Colonic mucosa (tissue), 4 donors: Measurements from ENCODE around the gene TMEM167B. TPM values are rescaled to one million over a fixed set of nuclear protein-coding genes. Genes with fewer than 3 reads are reported as not detected.

Experiments
- DNase-seq: peaks from one replicate; pipeline ENCODE4 v3.0.0-alpha.2; 2020
- H3K27ac ChIP-seq: fragments of 200-600 bp; one replicate; pipeline ENCODE4 v1.8.0; 2021
- H3K27me3 ChIP-seq: fragments of 200-600 bp; one replicate; pipeline ENCODE4 v1.8.0; 2021
- H3K36me3 ChIP-seq: fragments of 200-600 bp; one replicate; pipeline ENCODE4 v1.8.0; 2021
- H3K4me1 ChIP-seq: fragments of 200-600 bp; one replicate; pipeline ENCODE4 v1.8.0; 2021; ENCODE audit warnings: mild to moderate bottlenecking
- H3K4me3 ChIP-seq: fragments of 200-600 bp; one replicate; pipeline ENCODE4 v1.8.0; 2021
- H3K9ac ChIP-seq, 2 donors: one replicate each; pipeline ENCODE4 v1.7.0; 2013; ENCODE audit warnings: control low read depth in 2 of 2, low read depth in 2 of 2, low read length in 2 of 2
- H3K9me3 ChIP-seq: fragments of 200-600 bp; one replicate; pipeline ENCODE4 v1.8.0; 2021
- intact Hi-C: fragments of 100-400 bp; cut with DNase I; formaldehyde crosslinking; loops from one replicate; pipeline ENCODE4 v1.14.1; 2022
- total RNA-seq, 2 donors: library from RNA; stranded (reverse); fragmentation: NEBNext Ultra II Directional in 1 of 2; extraction: Animal tissue kit (Norgen Biotek cat#: 25700) in 1 of 2; gene quantifications; one replicate each; pipeline ENCODE4 v1.2.1, GENCODE V29; 2021
- TF ChIP-seq, protein P1 (sequence below): fragments of 200-600 bp; IDR thresholded peaks from one replicate; pipeline ENCODE4 v1.8.0; 2022; ENCODE audit warnings: antibody characterized with exemption, mild to moderate bottlenecking
- donor health status: healthy.
- donor health status: DM: no; HTN: no; CAD: no.
- donor health status: DM: no; HTN: no; CAD: no.

TMEM167B gene
- total RNA-seq, 2 donors from 2014 or later, result 26.0 to 53.6 TPM

DNA sequence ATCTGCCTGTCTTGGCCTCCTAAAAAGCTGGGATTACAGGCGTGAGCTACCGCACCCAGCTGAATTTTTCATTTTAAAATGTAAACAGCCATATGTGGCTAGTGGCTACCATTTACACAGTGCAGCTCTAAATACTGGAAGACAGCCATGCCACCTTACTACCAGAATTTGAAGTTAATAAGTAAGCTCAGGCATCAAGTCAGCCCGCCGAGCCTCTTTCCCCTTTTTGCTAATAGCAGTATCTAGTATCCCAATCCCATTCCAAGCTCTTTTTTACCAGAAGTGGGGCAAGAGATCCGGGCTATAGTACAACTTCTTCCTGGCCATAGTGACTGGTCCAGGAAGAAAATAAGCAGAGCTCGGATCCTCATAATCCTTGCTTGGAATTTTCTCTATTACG lies 29.9 kb upstream of the TMEM167B start:
- TF ChIP-seq, protein P1, sequence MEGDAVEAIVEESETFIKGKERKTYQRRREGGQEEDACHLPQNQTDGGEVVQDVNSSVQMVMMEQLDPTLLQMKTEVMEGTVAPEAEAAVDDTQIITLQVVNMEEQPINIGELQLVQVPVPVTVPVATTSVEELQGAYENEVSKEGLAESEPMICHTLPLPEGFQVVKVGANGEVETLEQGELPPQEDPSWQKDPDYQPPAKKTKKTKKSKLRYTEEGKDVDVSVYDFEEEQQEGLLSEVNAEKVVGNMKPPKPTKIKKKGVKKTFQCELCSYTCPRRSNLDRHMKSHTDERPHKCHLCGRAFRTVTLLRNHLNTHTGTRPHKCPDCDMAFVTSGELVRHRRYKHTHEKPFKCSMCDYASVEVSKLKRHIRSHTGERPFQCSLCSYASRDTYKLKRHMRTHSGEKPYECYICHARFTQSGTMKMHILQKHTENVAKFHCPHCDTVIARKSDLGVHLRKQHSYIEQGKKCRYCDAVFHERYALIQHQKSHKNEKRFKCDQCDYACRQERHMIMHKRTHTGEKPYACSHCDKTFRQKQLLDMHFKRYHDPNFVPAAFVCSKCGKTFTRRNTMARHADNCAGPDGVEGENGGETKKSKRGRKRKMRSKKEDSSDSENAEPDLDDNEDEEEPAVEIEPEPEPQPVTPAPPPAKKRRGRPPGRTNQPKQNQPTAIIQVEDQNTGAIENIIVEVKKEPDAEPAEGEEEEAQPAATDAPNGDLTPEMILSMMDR, result no peak
- no peaks in the 10 kb centered on the region for H3K27me3 ChIP-seq
- no peak overlapping the region for H3K9ac ChIP-seq
- no peaks in the 10 kb centered on the region for H3K4me1 ChIP-seq
- no peak overlapping the region for H3K4me3 ChIP-seq
- peak; percentile 19 for DNase-seq
- H3K36me3 ChIP-seq, result no peaks in the 10 kb centered on the region
- no peaks in the 10 kb centered on the region for H3K9me3 ChIP-seq
- no peak overlapping the region for H3K27ac ChIP-seq
- intact Hi-C loops, result no loop called here

DNA sequence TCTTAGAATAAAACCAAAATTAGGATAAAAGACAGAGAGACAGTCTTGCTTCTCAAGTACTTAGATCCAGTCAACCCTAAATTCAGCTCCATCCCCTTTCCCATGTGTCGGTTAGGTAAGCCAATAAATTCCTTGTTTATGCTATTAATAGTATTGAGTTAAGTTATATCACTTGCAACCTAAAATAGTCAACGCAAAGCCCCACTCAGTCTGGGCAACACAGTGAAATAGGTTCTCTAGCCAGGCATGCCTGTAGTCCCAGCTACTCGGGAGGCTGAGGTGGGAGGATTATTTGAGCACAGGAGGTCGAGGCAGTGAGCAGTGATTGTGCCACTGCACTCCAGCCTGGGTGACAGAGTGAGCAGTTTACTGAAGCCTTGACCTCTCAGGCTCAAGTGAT lies 29.4 kb upstream of the TMEM167B start:
- no peaks in the 10 kb centered on the region for H3K27me3 ChIP-seq
- intact Hi-C loops, result no loop called here

DNA sequence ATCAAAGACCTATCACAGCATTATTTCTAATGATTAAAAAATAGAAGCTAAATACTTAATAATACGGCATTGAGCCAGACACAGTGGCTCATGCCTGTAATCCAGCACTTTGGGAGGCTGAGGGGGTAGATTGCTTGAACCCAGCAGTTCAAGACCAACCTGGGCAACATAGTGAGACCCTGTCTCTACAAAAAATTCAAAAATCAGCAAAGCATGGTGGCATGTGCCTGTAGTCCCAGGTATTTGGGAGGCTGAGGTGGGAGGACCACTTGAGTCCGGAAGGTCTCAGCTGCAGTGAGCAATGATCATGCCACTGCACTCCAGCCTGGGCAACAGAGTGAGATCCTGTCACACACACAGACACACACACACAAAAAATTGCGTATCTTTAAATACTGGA lies 25.4 kb upstream of the TMEM167B start:
- Histone ChIP-seq H3K36me3 (no peaks in the 10 kb centered on the region), H3K9me3 (no peaks in the 10 kb centered on the region), H3K27me3 (no peaks in the 10 kb centered on the region), H3K4me1 (no peaks in the 10 kb centered on the region), H3K4me3 (no peak overlapping the region), H3K27ac (no peak overlapping the region), H3K9ac (no peak overlapping the region)
- intact Hi-C loops, result no loop called here
- DNase-seq, result no peak
- TF ChIP-seq, protein P1, result no peak

More for the DNA sequence above, 29.4 kb upstream of the TMEM167B start:
- H3K36me3 ChIP-seq, result no peaks in the 10 kb centered on the region
- no peak overlapping the region for H3K9ac ChIP-seq
- TF ChIP-seq, protein P1, result no peak
- H3K9me3 ChIP-seq, result no peaks in the 10 kb centered on the region
- no peak overlapping the region for H3K4me3 ChIP-seq
- no peak overlapping the region for H3K27ac ChIP-seq
- no peaks in the 10 kb centered on the region for H3K4me1 ChIP-seq
- no peak for DNase-seq

DNA sequence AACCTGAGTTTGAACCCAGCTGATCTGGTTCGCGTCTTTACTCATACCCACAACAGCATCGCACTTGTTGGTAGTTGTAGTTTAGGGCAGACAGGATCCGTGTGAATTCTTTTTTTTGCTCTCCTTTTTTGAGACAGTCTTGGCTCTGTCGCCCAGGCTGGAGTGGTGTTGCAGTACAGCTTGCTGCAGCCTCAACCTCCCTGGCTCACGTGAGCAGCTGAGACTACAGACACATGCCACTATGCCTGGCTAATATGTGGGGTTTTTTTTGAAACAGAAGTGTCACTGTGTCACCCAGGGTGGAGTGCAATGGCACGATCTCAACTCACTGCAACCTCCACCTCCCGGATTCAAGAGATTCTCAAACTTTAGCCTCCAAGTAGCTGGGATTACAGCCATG lies 22.7 kb upstream of the TMEM167B start:
- no peaks in the 10 kb centered on the region for H3K9me3 ChIP-seq
- H3K27ac ChIP-seq, result no peak overlapping the region
- TF ChIP-seq, protein P1, result no peak
- H3K36me3 ChIP-seq, result no peaks in the 10 kb centered on the region
- H3K4me1 ChIP-seq, result no peaks in the 10 kb centered on the region
- H3K27me3 ChIP-seq, result no peaks in the 10 kb centered on the region
- H3K4me3 ChIP-seq, result no peak overlapping the region
- peak overlapping the region in 1 of 2 donors; percentile 35 for H3K9ac ChIP-seq
- intact Hi-C loops, result no loop called here
- no peak for DNase-seq

DNA sequence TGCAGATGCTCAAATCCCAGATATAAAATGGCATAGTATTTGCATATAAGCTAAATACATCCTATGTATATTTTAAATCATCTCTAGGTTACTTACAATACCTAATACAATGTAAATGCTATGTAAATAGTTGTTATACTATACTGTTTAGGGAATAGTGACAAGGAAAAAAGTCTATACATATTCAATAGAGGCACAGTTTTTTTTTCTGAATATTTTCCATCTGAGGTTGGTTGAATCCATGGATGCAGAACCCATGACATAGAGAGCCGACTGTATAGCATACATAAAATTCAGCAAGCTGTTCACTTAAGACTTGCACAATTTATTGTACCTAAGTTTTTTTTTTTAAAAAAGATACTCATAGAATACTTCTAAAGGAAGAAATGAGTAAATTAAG lies 21.3 kb upstream of the TMEM167B start:
- no peaks in the 10 kb centered on the region for H3K9me3 ChIP-seq
- TF ChIP-seq, protein P1, result no peak
- no peaks in the 10 kb centered on the region for H3K4me1 ChIP-seq
- intact Hi-C loops, result no loop called here
- no peak for DNase-seq
- H3K27ac ChIP-seq, result no peak overlapping the region
- H3K4me3 ChIP-seq, result no peak overlapping the region
- H3K36me3 ChIP-seq, result no peaks in the 10 kb centered on the region
- H3K9ac ChIP-seq, result no peak overlapping the region
- H3K27me3 ChIP-seq, result no peaks in the 10 kb centered on the region
